ENCODE measurements around the gene ERICH2.

Gene ERICH2

GRCh38 chr2:170836027-170836426 lies 65.8 kb downstream of the ERICH2 start:
- TF ChIP-seq RAD21 (IDR thresholded peaks at IDR 0.05; ENCODE audit: low read depth), result no peak
- no peak for TF ChIP-seq USF1 (IDR thresholded peaks at IDR 0.05)
- TF ChIP-seq TCF12 (IDR thresholded peaks at IDR 0.05; ENCODE audit: low read depth), result no peak
- no peak for TF ChIP-seq EGR1 (IDR thresholded peaks at IDR 0.05)
- TF ChIP-seq NFIC (IDR thresholded peaks at IDR 0.05), result no peak
- no peak for TF ChIP-seq REST (IDR thresholded peaks at IDR 0.05; ENCODE audit: low read depth)
- TF ChIP-seq TEAD4 (IDR thresholded peaks at IDR 0.05), result no peak
- no peak for TF ChIP-seq FOXM1 (IDR thresholded peaks at IDR 0.05; ENCODE audit: borderline replicate concordance, low read depth)
- TF ChIP-seq ZBTB7A (IDR thresholded peaks at IDR 0.05; ENCODE audit: low read depth), result no peak
- TF ChIP-seq EP300 (IDR thresholded peaks at IDR 0.05; ENCODE audit: borderline replicate concordance), result no peak
- no peak for TF ChIP-seq CREB1 (IDR thresholded peaks at IDR 0.05; ENCODE audit: low read depth)
- TF ChIP-seq TAF1 (IDR thresholded peaks at IDR 0.05; ENCODE audit: low read depth), result no peak
- no peak for TF ChIP-seq MAX (IDR thresholded peaks at IDR 0.05)
- TF ChIP-seq YY1 (IDR thresholded peaks at IDR 0.05; ENCODE audit: low read depth), result no peak
- no peak for TF ChIP-seq CEBPB (IDR thresholded peaks at IDR 0.05)

GRCh38 chr2:170840717-170841210 lies 70.6 kb downstream of the ERICH2 start:
- no peak for TF ChIP-seq TAF1 (IDR thresholded peaks at IDR 0.05; ENCODE audit: low read depth)
- TF ChIP-seq EGR1 (IDR thresholded peaks at IDR 0.05), result no peak
- no peak for TF ChIP-seq CEBPB (IDR thresholded peaks at IDR 0.05)
- TF ChIP-seq CREB1 (IDR thresholded peaks at IDR 0.05; ENCODE audit: low read depth), result no peak
- TF ChIP-seq ZBTB7A (IDR thresholded peaks at IDR 0.05; ENCODE audit: low read depth), result no peak
- TF ChIP-seq YY1 (IDR thresholded peaks at IDR 0.05; ENCODE audit: low read depth), result no peak
- TF ChIP-seq FOXM1 (IDR thresholded peaks at IDR 0.05; ENCODE audit: borderline replicate concordance, low read depth), result no peak
- TF ChIP-seq USF1 (IDR thresholded peaks at IDR 0.05), result no peak
- no peak for TF ChIP-seq MAX (IDR thresholded peaks at IDR 0.05)
- no peak for TF ChIP-seq RAD21 (IDR thresholded peaks at IDR 0.05; ENCODE audit: low read depth)
- no peak for TF ChIP-seq TCF12 (IDR thresholded peaks at IDR 0.05; ENCODE audit: low read depth)
- TF ChIP-seq TEAD4 (IDR thresholded peaks at IDR 0.05), result no peak
- TF ChIP-seq EP300 (IDR thresholded peaks at IDR 0.05; ENCODE audit: borderline replicate concordance), result no peak
- TF ChIP-seq NFIC (IDR thresholded peaks at IDR 0.05), result no peak
- TF ChIP-seq REST (IDR thresholded peaks at IDR 0.05; ENCODE audit: low read depth), result no peak

DNA sequence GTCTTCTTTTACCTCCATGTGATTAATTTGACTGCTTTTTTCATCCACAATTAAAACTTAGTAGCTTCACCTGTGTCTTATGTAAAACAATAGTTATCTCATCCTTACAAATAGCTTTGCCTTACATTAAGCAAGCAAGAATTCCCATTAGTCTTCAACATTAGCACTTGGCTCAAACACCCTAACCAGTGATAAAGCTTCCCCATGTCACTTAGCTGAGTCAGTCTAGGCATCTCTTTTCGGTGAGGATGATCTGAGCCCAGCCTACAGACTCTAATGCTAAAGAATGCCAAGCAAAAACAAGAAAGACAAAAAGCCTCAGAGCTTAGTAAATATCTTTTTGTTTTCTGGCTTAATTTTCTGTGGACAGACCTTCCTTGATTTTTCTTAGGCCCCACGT lies 72.6 kb downstream of the ERICH2 start:
- no peak for TF ChIP-seq FOXM1 (IDR thresholded peaks at IDR 0.05; ENCODE audit: borderline replicate concordance, low read depth)

GRCh38 chr2:170843656-170844055 lies 73.5 kb downstream of the ERICH2 start:
- no peak for TF ChIP-seq USF1 (IDR thresholded peaks at IDR 0.05)
- TF ChIP-seq EGR1 (IDR thresholded peaks at IDR 0.05), result no peak
- no peak for TF ChIP-seq CREB1 (IDR thresholded peaks at IDR 0.05; ENCODE audit: low read depth)
- no peak for TF ChIP-seq TAF1 (IDR thresholded peaks at IDR 0.05; ENCODE audit: low read depth)
- no peak for TF ChIP-seq REST (IDR thresholded peaks at IDR 0.05; ENCODE audit: low read depth)
- TF ChIP-seq YY1 (IDR thresholded peaks at IDR 0.05; ENCODE audit: low read depth), result no peak
- TF ChIP-seq MAX (IDR thresholded peaks at IDR 0.05), result no peak
- TF ChIP-seq TCF12 (IDR thresholded peaks at IDR 0.05; ENCODE audit: low read depth), result no peak
- no peak for TF ChIP-seq NFIC (IDR thresholded peaks at IDR 0.05)
- no peak for TF ChIP-seq ZBTB7A (IDR thresholded peaks at IDR 0.05; ENCODE audit: low read depth)
- TF ChIP-seq TEAD4 (IDR thresholded peaks at IDR 0.05), result no peak
- no peak for TF ChIP-seq RAD21 (IDR thresholded peaks at IDR 0.05; ENCODE audit: low read depth)
- TF ChIP-seq FOXM1 (IDR thresholded peaks at IDR 0.05; ENCODE audit: borderline replicate concordance, low read depth), result no peak
- TF ChIP-seq EP300 (IDR thresholded peaks at IDR 0.05; ENCODE audit: borderline replicate concordance), result no peak
- no peak for TF ChIP-seq CEBPB (IDR thresholded peaks at IDR 0.05)
